ENCODE results near the gene STXBP4.

STXBP4 gene

GRCh38 chr17:55134486-55135157 is 166.1 kb downstream of the STXBP4 start:
- no peak for DNase-seq (ENCODE audit: low read depth, low spot score)
- no peaks in the 10 kb centered on the region for H3K4me1 ChIP-seq (ENCODE audit: insufficient read depth, insufficient read length)
- no peaks in the 10 kb centered on the region for H3K36me3 ChIP-seq (ENCODE audit: insufficient read depth, insufficient read length, low read length)
- no peak overlapping the region for H3K4me3 ChIP-seq (ENCODE audit: insufficient read length, low read depth)
- no peaks in the 10 kb centered on the region for H3K27me3 ChIP-seq (ENCODE audit: insufficient read depth, insufficient read length)
- no peaks in the 10 kb centered on the region for H3K9me3 ChIP-seq (ENCODE audit: insufficient read depth, low read length)
- TF ChIP-seq ZNF274 (IDR thresholded peaks at IDR 0.05; ENCODE audit: low read depth, low read length) (no peak), YY1 (IDR thresholded peaks at IDR 0.05; ENCODE audit: insufficient read depth, insufficient read length) (no peak), SUZ12 (IDR thresholded peaks at IDR 0.05; ENCODE audit: extremely low read depth, insufficient read depth, insufficient read length) (no peak)
- no peak overlapping the region for H3K9ac ChIP-seq (ENCODE audit: insufficient read length, low read depth)

GRCh38 chr17:55140809-55141208 is 172.2 kb downstream of the STXBP4 start:
- Histone ChIP-seq H3K36me3 (ENCODE audit: insufficient read depth, insufficient read length, low read length) (peaks cover 3% of the 10 kb centered on the region), H3K9me3 (ENCODE audit: insufficient read depth, low read length) (no peaks in the 10 kb centered on the region), H3K4me1 (ENCODE audit: insufficient read depth, insufficient read length) (no peaks in the 10 kb centered on the region), H3K27me3 (ENCODE audit: insufficient read depth, insufficient read length) (no peaks in the 10 kb centered on the region), H3K4me3 (ENCODE audit: insufficient read length, low read depth) (no peak overlapping the region), H3K9ac (ENCODE audit: insufficient read length, low read depth) (no peak overlapping the region)
- no peak for DNase-seq (ENCODE audit: low read depth, low spot score)
- no peak for TF ChIP-seq ZNF274 (IDR thresholded peaks at IDR 0.05; ENCODE audit: low read depth, low read length)
- TF ChIP-seq SUZ12 (IDR thresholded peaks at IDR 0.05; ENCODE audit: extremely low read depth, insufficient read depth, insufficient read length): no peak
- TF ChIP-seq YY1 (IDR thresholded peaks at IDR 0.05; ENCODE audit: insufficient read depth, insufficient read length): no peak

GRCh38 chr17:55144518-55144917 is 176.0 kb downstream of the STXBP4 start:
- no peak overlapping the region for H3K4me3 ChIP-seq (ENCODE audit: insufficient read length, low read depth)
- no peak for DNase-seq (ENCODE audit: low read depth, low spot score)
- TF ChIP-seq ZNF274 (IDR thresholded peaks at IDR 0.05; ENCODE audit: low read depth, low read length) (no peak), SUZ12 (IDR thresholded peaks at IDR 0.05; ENCODE audit: extremely low read depth, insufficient read depth, insufficient read length) (no peak), YY1 (IDR thresholded peaks at IDR 0.05; ENCODE audit: insufficient read depth, insufficient read length) (no peak)
- H3K27me3 ChIP-seq (ENCODE audit: insufficient read depth, insufficient read length): no peaks in the 10 kb centered on the region
- H3K9ac ChIP-seq (ENCODE audit: insufficient read length, low read depth): no peak overlapping the region
- H3K36me3 ChIP-seq (ENCODE audit: insufficient read depth, insufficient read length, low read length): peaks cover 3% of the 10 kb centered on the region
- H3K9me3 ChIP-seq (ENCODE audit: insufficient read depth, low read length): no peaks in the 10 kb centered on the region
- no peaks in the 10 kb centered on the region for H3K4me1 ChIP-seq (ENCODE audit: insufficient read depth, insufficient read length)

GRCh38 chr17:55149485-55149884 is 180.9 kb downstream of the STXBP4 start:
- Histone ChIP-seq H3K9ac (ENCODE audit: insufficient read length, low read depth) (no peak overlapping the region), H3K9me3 (ENCODE audit: insufficient read depth, low read length) (no peaks in the 10 kb centered on the region), H3K27me3 (ENCODE audit: insufficient read depth, insufficient read length) (no peaks in the 10 kb centered on the region), H3K4me1 (ENCODE audit: insufficient read depth, insufficient read length) (no peaks in the 10 kb centered on the region), H3K36me3 (ENCODE audit: insufficient read depth, insufficient read length, low read length) (peaks cover 2% of the 10 kb centered on the region), H3K4me3 (ENCODE audit: insufficient read length, low read depth) (no peak overlapping the region)
- no peak for TF ChIP-seq ZNF274 (IDR thresholded peaks at IDR 0.05; ENCODE audit: low read depth, low read length)
- no peak for TF ChIP-seq YY1 (IDR thresholded peaks at IDR 0.05; ENCODE audit: insufficient read depth, insufficient read length)
- no peak for DNase-seq (ENCODE audit: low read depth, low spot score)

- Histone ChIP-seq H3K9me3 (ENCODE audit: insufficient read depth, low read length) (no peaks in the 10 kb centered on the region), H3K27me3 (ENCODE audit: insufficient read depth, insufficient read length) (no peaks in the 10 kb centered on the region), H3K4me3 (ENCODE audit: insufficient read length, low read depth) (no peak overlapping the region), H3K4me1 (ENCODE audit: insufficient read depth, insufficient read length) (no peaks in the 10 kb centered on the region), H3K9ac (ENCODE audit: insufficient read length, low read depth) (no peak overlapping the region), H3K36me3 (ENCODE audit: insufficient read depth, insufficient read length, low read length) (peaks cover 2% of the 10 kb centered on the region)
- no peak for DNase-seq (ENCODE audit: low read depth, low spot score)
- no peak for TF ChIP-seq ZNF274 (IDR thresholded peaks at IDR 0.05; ENCODE audit: low read depth, low read length)
- no peak for TF ChIP-seq SUZ12 (IDR thresholded peaks at IDR 0.05; ENCODE audit: extremely low read depth, insufficient read depth, insufficient read length)
- no peak for TF ChIP-seq YY1 (IDR thresholded peaks at IDR 0.05; ENCODE audit: insufficient read depth, insufficient read length)
Measured at GRCh38 chr17:55152236-55152635, 183.7 kb downstream of the STXBP4 start.

- Histone ChIP-seq H3K9ac (ENCODE audit: insufficient read length, low read depth) (no peak overlapping the region), H3K4me1 (ENCODE audit: insufficient read depth, insufficient read length) (no peaks in the 10 kb centered on the region), H3K9me3 (ENCODE audit: insufficient read depth, low read length) (no peaks in the 10 kb centered on the region), H3K4me3 (ENCODE audit: insufficient read length, low read depth) (no peak overlapping the region), H3K36me3 (ENCODE audit: insufficient read depth, insufficient read length, low read length) (peaks cover 2% of the 10 kb centered on the region), H3K27me3 (ENCODE audit: insufficient read depth, insufficient read length) (no peaks in the 10 kb centered on the region)
- TF ChIP-seq ZNF274 (IDR thresholded peaks at IDR 0.05; ENCODE audit: low read depth, low read length) (no peak), YY1 (IDR thresholded peaks at IDR 0.05; ENCODE audit: insufficient read depth, insufficient read length) (no peak), SUZ12 (IDR thresholded peaks at IDR 0.05; ENCODE audit: extremely low read depth, insufficient read depth, insufficient read length) (no peak)
- no peak for DNase-seq (ENCODE audit: low read depth, low spot score)
Measured at GRCh38 chr17:55154101-55154500, 185.5 kb downstream of the STXBP4 start.

GRCh38 chr17:55155856-55156560 is 187.4 kb downstream of the STXBP4 start:
- Histone ChIP-seq H3K27me3 (ENCODE audit: insufficient read depth, insufficient read length) (no peaks in the 10 kb centered on the region), H3K36me3 (ENCODE audit: insufficient read depth, insufficient read length, low read length) (peaks cover 5% of the 10 kb centered on the region), H3K4me1 (ENCODE audit: insufficient read depth, insufficient read length) (no peaks in the 10 kb centered on the region), H3K9me3 (ENCODE audit: insufficient read depth, low read length) (no peaks in the 10 kb centered on the region), H3K4me3 (ENCODE audit: insufficient read length, low read depth) (no peak overlapping the region), H3K9ac (ENCODE audit: insufficient read length, low read depth) (no peak overlapping the region)
- TF ChIP-seq SUZ12 (IDR thresholded peaks at IDR 0.05; ENCODE audit: extremely low read depth, insufficient read depth, insufficient read length) (no peak), ZNF274 (IDR thresholded peaks at IDR 0.05; ENCODE audit: low read depth, low read length) (no peak), YY1 (IDR thresholded peaks at IDR 0.05; ENCODE audit: insufficient read depth, insufficient read length) (no peak)
- no peak for DNase-seq (ENCODE audit: low read depth, low spot score)
